HepG2 (cell line): ENCODE data around the gene NOTUM. TPM values are rescaled to one million over a fixed set of nuclear protein-coding genes. Genes with fewer than 3 reads are reported as not detected.

Experiments
- AFF4 ChIP-seq: sonication (generic); formaldehyde crosslinking; IDR thresholded peaks from 2 replicates; pipeline ENCODE4 v1.4.0; 2020; ENCODE audit warnings: missing genetic modification reagents
- ASH2L ChIP-seq: fragments of 300-600, 200-600 bp; sonication (generic); IDR thresholded peaks from 2 replicates; pipeline ENCODE4 v1.7.0; 2017; ENCODE audit warnings: low read depth, mild to moderate bottlenecking, moderate library complexity, mixed read lengths, low read length; ENCODE audit not compliant: insufficient read length
- ATF6 ChIP-seq: sonication (generic); formaldehyde crosslinking; conservative IDR thresholded peaks from 2 replicates; pipeline ENCODE4 v1.4.0; 2020; ENCODE audit warnings: missing genetic modification reagents
- CEBPG ChIP-seq: IDR thresholded peaks from 2 replicates; pipeline ENCODE4 v1.6.1; 2016
- CHCHD3 ChIP-seq: sonication (generic); formaldehyde crosslinking; IDR thresholded peaks from 2 replicates; pipeline ENCODE4 v1.8.0; 2022; ENCODE audit warnings: mild to moderate bottlenecking, missing genetic modification reagents, moderate library complexity
- EEA1 ChIP-seq: sonication (generic); formaldehyde crosslinking; IDR thresholded peaks from 2 replicates; pipeline ENCODE4 v1.5.1; 2020; ENCODE audit warnings: mild to moderate bottlenecking, missing genetic modification reagents, borderline replicate concordance
- ELF1 ChIP-seq: sonication (generic); formaldehyde crosslinking; IDR thresholded peaks from 2 replicates; pipeline ENCODE4 v1.4.0; 2020; ENCODE audit warnings: missing genetic modification reagents
- ESRRA ChIP-seq: sonication (generic); formaldehyde crosslinking; IDR thresholded peaks from 2 replicates; pipeline ENCODE4 v1.5.1; 2020; ENCODE audit warnings: mild to moderate bottlenecking, low read depth, missing genetic modification reagents
- JUND ChIP-seq: sonication (generic); formaldehyde crosslinking; IDR thresholded peaks from 2 replicates; pipeline ENCODE4 v1.8.0; 2022; ENCODE audit warnings: mild to moderate bottlenecking, missing genetic modification reagents
- MAFG ChIP-seq: sonication (generic); formaldehyde crosslinking; IDR thresholded peaks from 2 replicates; pipeline ENCODE4 v1.5.1; 2020; ENCODE audit warnings: mild to moderate bottlenecking, missing genetic modification reagents
- MAZ ChIP-seq, 2 experiments: sonication (generic) in 1 of 2; formaldehyde crosslinking in 1 of 2; IDR thresholded peaks; 2 replicates each; pipeline versions ENCODE4 v1.5.0 to v1.6.1; 2012 to 2020; ENCODE audit warnings: low read depth in 2 of 2, mild to moderate bottlenecking in 2 of 2, borderline replicate concordance in 1 of 2, improper control_type of control experiment in 1 of 2, low read length in 1 of 2, missing genetic modification reagents in 1 of 2, moderate library complexity in 1 of 2
- NFATC3 ChIP-seq: sonication (generic); formaldehyde crosslinking; IDR thresholded peaks from 2 replicates; pipeline ENCODE4 v1.5.1; 2020; ENCODE audit warnings: mild to moderate bottlenecking, missing genetic modification reagents
- NFRKB ChIP-seq: fragments of 450-650 bp; IDR thresholded peaks from 2 replicates; pipeline ENCODE4 v1.6.1; 2017
- NONO ChIP-seq, 2 experiments: fragments of 450-650 bp in 1 of 2; sonication (generic) in 1 of 2; formaldehyde crosslinking in 1 of 2; IDR thresholded peaks in 1 of 2; conservative IDR thresholded peaks in 1 of 2; 2 replicates each; pipeline versions ENCODE4 v1.6.1 to v1.8.0; 2017 to 2022; ENCODE audit warnings: mild to moderate bottlenecking in 1 of 2, missing genetic modification reagents in 1 of 2, moderate library complexity in 1 of 2
- PAF1 ChIP-seq: IDR thresholded peaks from 2 replicates; pipeline ENCODE4 v1.6.1; 2016; ENCODE audit warnings: missing genetic modification reagents, missing compliant biosample characterization
- PREB ChIP-seq: sonication (generic); formaldehyde crosslinking; IDR thresholded peaks from 2 replicates; pipeline ENCODE4 v1.4.0; 2020; ENCODE audit warnings: missing genetic modification reagents
- ZNF34 ChIP-seq: sonication (generic); formaldehyde crosslinking; IDR thresholded peaks from 2 replicates; pipeline ENCODE4 v1.4.0; 2020; ENCODE audit warnings: mild to moderate bottlenecking, missing genetic modification reagents, borderline replicate concordance
- ZNF468 ChIP-seq: sonication (generic); formaldehyde crosslinking; IDR thresholded peaks from 2 replicates; pipeline ENCODE4 v1.8.0; 2022; ENCODE audit warnings: mild to moderate bottlenecking, moderate library complexity, missing genetic modification reagents
- ZNF691 ChIP-seq: sonication (generic); formaldehyde crosslinking; IDR thresholded peaks from 2 replicates; pipeline ENCODE4 v1.4.0; 2020; ENCODE audit warnings: missing genetic modification reagents, low read depth, mild to moderate bottlenecking, borderline replicate concordance
- ZSCAN20 ChIP-seq: sonication (generic); formaldehyde crosslinking; IDR thresholded peaks from 2 replicates; pipeline ENCODE4 v1.4.0; 2020; ENCODE audit warnings: missing genetic modification reagents, mild to moderate bottlenecking, borderline replicate concordance
- polyA plus RNA-seq, 8 experiments: library from polyadenylated mRNA; depleted of rRNA in 3 of 8; stranded (reverse) in 7 of 8; unstranded in 1 of 8; fragments of >200 nt; fragmentation: Illumina TruSeq in 4 of 8; extraction: Trizol in 4 of 8; gene quantifications; 2 replicates each; pipeline versions ENCODE4 v1.2.1 to v1.2.3, GENCODE V29; 2011 to 2016; ENCODE audit warnings: low read depth in 4 of 8, missing spikeins in 1 of 8, mixed read lengths in 1 of 8; ENCODE audit not compliant: insufficient read depth in 1 of 8
- total RNA-seq, 5 experiments: library from RNA; depleted of rRNA; stranded (reverse); fragments of >200 nt; fragmentation: Illumina TruSeq; extraction: Trizol; gene quantifications; 2 replicates each; pipeline ENCODE4 v1.2.3, GENCODE V29; 2016; ENCODE audit warnings: low read depth in 1 of 5

The NOTUM gene
- total and polyA plus RNA-seq, 2 of the 13 experiments (the other 11 are each of a cell fraction or from before 2014, with no cell fraction given) = 150 to 160 TPM

GRCh38 chr17:81993729-81994592 is 33.0 kb upstream of the NOTUM start (continued):
- TF ChIP-seq ATF6 (CRISPR knock-in tag) (no peak), CHCHD3 (peak; percentile 87), JUND (CRISPR knock-in tag) (peak; percentile 62), MAZ (IDR thresholded peaks at IDR 0.05; ENCODE audit: borderline replicate concordance, low read depth, low read length) (no peak), MAZ (CRISPR knock-in tag; IDR thresholded peaks at IDR 0.05; ENCODE audit: low read depth) (no peak; the same call in none of the 2 replicates), MAFG (CRISPR knock-in tag) (no peak), ELF1 (no peak), PAF1 (CRISPR knock-in tag) (no peak), ASH2L (no peak), PREB (CRISPR knock-in tag) (no peak), NFATC3 (CRISPR knock-in tag) (no peak), ZNF691 (peak; percentile 19; the same call in 1 of the 2 replicates), CEBPG (CRISPR knock-in tag) (peak; percentile 56), EEA1 (CRISPR knock-in tag) (peak; percentile 58; the same call in 1 of the 2 replicates), ZNF468 (peak; percentile 20; the same call in 1 of the 2 replicates), AFF4 (CRISPR knock-in tag) (peak; percentile 98; the same call in 1 of the 2 replicates), NFRKB (no peak), ZNF34 (peak; percentile 28; the same call in 1 of the 2 replicates), ESRRA (CRISPR knock-in tag) (peak; percentile 51; the same call in 1 of the 2 replicates), ZSCAN20 (CRISPR knock-in tag) (peak; percentile 32; the same call in 1 of the 2 replicates), NONO (IDR thresholded peaks at IDR 0.05) (no peak), NONO (CRISPR knock-in tag; conservative IDR thresholded peaks at IDR 0.05) (peak; percentile 67; the same call in 1 of the 2 replicates)
